ENCODE measurements around the gene NELL2. TPM values are rescaled to one million over a fixed set of nuclear protein-coding genes. Genes with fewer than 3 reads are reported as not detected.

NELL2 gene
- total and polyA plus RNA-seq, 2 donors from 2014 or later: 0.30 to 3.3 TPM

DNA sequence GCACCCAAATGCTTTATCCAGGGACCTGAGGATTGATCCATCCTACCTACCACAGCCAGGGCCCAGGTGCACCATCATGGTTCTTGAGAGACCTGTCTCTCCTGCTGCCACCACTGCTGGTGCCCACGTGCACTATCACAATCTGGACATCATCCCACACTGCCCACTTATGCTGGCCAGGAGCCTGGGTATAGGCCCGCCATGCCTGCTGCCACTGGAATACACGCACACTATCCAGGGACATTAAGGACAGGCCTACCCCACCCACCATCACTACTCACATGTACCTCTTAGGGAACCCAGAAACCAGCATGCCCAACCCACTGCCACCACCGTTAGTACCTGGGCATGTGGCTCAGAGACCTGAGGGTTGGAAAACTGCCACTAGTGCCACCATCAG is 207.7 kb downstream of the NELL2 start:
- no peak overlapping the region for H3K27ac ChIP-seq (ENCODE audit: low read depth in 2 of 2, low read length in 2 of 2)
- H3K9me3 ChIP-seq (ENCODE audit: control insufficient read depth in 2 of 3, insufficient read depth in 1 of 3, low read length in 3 of 3): peaks cover 0 to 3% (median 2%) of the 10 kb centered on the region in 3 donors
- no peak overlapping the region for H3K4me3 ChIP-seq (ENCODE audit: low read length in 3 of 3)
- H3K36me3 ChIP-seq (ENCODE audit: control insufficient read depth in 2 of 3, insufficient read depth in 3 of 3, low read length in 3 of 3): no peaks in the 10 kb centered on the region
- no peak overlapping the region for H3K9ac ChIP-seq (ENCODE audit: low read length in 3 of 3)
- no peaks in the 10 kb centered on the region for H3K4me1 ChIP-seq (ENCODE audit: control insufficient read depth in 2 of 3, insufficient read depth in 2 of 3, low read depth in 1 of 3, low read length in 3 of 3)
- no peak for FAIRE-seq
- TF ChIP-seq, protein P1, sequence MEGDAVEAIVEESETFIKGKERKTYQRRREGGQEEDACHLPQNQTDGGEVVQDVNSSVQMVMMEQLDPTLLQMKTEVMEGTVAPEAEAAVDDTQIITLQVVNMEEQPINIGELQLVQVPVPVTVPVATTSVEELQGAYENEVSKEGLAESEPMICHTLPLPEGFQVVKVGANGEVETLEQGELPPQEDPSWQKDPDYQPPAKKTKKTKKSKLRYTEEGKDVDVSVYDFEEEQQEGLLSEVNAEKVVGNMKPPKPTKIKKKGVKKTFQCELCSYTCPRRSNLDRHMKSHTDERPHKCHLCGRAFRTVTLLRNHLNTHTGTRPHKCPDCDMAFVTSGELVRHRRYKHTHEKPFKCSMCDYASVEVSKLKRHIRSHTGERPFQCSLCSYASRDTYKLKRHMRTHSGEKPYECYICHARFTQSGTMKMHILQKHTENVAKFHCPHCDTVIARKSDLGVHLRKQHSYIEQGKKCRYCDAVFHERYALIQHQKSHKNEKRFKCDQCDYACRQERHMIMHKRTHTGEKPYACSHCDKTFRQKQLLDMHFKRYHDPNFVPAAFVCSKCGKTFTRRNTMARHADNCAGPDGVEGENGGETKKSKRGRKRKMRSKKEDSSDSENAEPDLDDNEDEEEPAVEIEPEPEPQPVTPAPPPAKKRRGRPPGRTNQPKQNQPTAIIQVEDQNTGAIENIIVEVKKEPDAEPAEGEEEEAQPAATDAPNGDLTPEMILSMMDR (IDR thresholded peaks at IDR 0.05; ENCODE audit: borderline replicate concordance, extremely low read depth, insufficient read depth): no peak
- no peak for DNase-seq
- H3K27me3 ChIP-seq (ENCODE audit: control insufficient read depth, insufficient read depth, low read length): no peaks in the 10 kb centered on the region
- intact Hi-C loops (cut with DNase I): no loop called here

DNA sequence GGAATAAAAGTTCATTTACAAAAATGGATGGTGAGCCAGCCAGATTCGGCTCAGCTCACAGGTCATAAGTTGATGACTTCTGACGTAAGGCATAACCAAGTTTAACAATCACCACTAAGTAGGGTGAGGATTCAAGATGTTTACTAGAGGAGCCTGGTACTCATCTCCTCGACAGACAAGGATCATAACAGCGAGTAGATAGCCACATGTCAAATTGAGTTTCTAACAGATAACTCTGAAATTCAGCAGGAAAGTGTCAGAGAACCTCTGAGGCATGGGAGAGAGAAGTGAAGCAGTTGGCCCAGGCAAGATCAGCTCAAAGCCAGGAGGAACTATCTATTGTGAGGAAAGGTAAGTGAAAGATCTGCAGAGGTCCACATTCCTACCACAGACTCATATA is 208.7 kb downstream of the NELL2 start:
- Histone ChIP-seq H3K9me3 (ENCODE audit: control insufficient read depth in 2 of 3, insufficient read depth in 1 of 3, low read length in 3 of 3) (peaks cover 0 to 3% (median 2%) of the 10 kb centered on the region in 3 donors), H3K27ac (ENCODE audit: low read depth in 2 of 2, low read length in 2 of 2) (no peak overlapping the region)

DNA sequence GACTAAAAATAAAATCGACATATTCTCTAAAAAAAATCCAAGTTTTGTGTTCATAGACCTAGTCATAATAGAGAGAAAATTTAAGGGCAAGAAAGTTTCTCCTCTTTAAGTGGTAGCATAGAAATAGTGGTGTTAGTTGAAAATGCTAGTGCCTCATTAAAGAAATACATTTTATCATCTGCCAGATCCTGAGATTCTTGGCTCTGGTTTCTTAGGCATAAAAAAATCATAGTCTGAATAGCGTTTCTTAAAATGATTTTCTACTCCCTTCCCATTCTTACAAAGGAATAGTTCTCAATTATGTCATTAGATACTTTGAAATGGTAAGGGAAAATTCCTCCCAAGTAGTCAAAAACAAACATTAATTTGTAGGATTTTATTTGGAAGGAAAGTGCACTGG is 212.8 kb downstream of the NELL2 start:
- no peak for DNase-seq
- no peaks in the 10 kb centered on the region for H3K4me1 ChIP-seq (ENCODE audit: control insufficient read depth in 2 of 3, insufficient read depth in 2 of 3, low read depth in 1 of 3, low read length in 3 of 3)
- intact Hi-C loops (cut with DNase I): no loop called here
- TF ChIP-seq, protein P1 (IDR thresholded peaks at IDR 0.05; ENCODE audit: borderline replicate concordance, extremely low read depth, insufficient read depth): no peak
- H3K4me3 ChIP-seq (ENCODE audit: low read length in 3 of 3): no peak overlapping the region
- H3K9ac ChIP-seq (ENCODE audit: low read length in 3 of 3): no peak overlapping the region
- H3K9me3 ChIP-seq (ENCODE audit: control insufficient read depth in 2 of 3, insufficient read depth in 1 of 3, low read length in 3 of 3): no peaks in the 10 kb centered on the region
- H3K36me3 ChIP-seq (ENCODE audit: control insufficient read depth in 2 of 3, insufficient read depth in 3 of 3, low read length in 3 of 3): no peaks in the 10 kb centered on the region
- H3K27ac ChIP-seq (ENCODE audit: low read depth in 2 of 2, low read length in 2 of 2): no peak overlapping the region
- H3K27me3 ChIP-seq (ENCODE audit: control insufficient read depth, insufficient read depth, low read length): no peaks in the 10 kb centered on the region
- no peak for FAIRE-seq

More for the DNA sequence above, 208.7 kb downstream of the NELL2 start:
- TF ChIP-seq, protein P1 (IDR thresholded peaks at IDR 0.05; ENCODE audit: borderline replicate concordance, extremely low read depth, insufficient read depth): no peak
- DNase-seq (no peak), FAIRE-seq (no peak)
- H3K36me3 ChIP-seq (ENCODE audit: control insufficient read depth in 2 of 3, insufficient read depth in 3 of 3, low read length in 3 of 3): no peaks in the 10 kb centered on the region
- intact Hi-C loops (cut with DNase I): no loop called here
- no peak overlapping the region for H3K9ac ChIP-seq (ENCODE audit: low read length in 3 of 3)
- no peaks in the 10 kb centered on the region for H3K27me3 ChIP-seq (ENCODE audit: control insufficient read depth, insufficient read depth, low read length)
- H3K4me3 ChIP-seq (ENCODE audit: low read length in 3 of 3): no peak overlapping the region
- H3K4me1 ChIP-seq (ENCODE audit: control insufficient read depth in 2 of 3, insufficient read depth in 2 of 3, low read depth in 1 of 3, low read length in 3 of 3): no peaks in the 10 kb centered on the region

DNA sequence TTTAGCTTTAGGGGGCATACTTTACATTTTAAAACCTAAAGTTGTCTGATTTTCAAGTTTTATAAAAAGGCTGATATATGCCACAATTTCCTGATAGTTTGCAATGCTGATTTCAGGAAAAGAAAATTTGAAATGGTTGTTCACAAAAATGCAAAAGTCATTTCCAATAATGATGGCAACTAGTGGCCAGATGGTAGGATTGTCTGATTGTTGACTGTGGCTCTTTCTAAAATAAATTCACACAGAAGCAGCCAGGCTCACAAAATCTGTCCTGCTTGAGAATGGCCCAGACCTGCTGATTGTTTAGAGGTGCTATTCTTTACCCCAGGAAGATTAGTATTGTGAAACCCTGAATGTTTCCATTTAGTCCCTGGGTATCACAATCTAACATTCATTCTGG is 220.3 kb downstream of the NELL2 start:
- Histone ChIP-seq H3K4me3 (ENCODE audit: low read length in 3 of 3) (no peak overlapping the region), H3K27me3 (ENCODE audit: control insufficient read depth, insufficient read depth, low read length) (no peaks in the 10 kb centered on the region), H3K9me3 (ENCODE audit: control insufficient read depth in 2 of 3, insufficient read depth in 1 of 3, low read length in 3 of 3) (no peaks in the 10 kb centered on the region), H3K36me3 (ENCODE audit: control insufficient read depth in 2 of 3, insufficient read depth in 3 of 3, low read length in 3 of 3) (no peaks in the 10 kb centered on the region), H3K27ac (ENCODE audit: low read depth in 2 of 2, low read length in 2 of 2) (no peak overlapping the region), H3K9ac (ENCODE audit: low read length in 3 of 3) (no peak overlapping the region), H3K4me1 (ENCODE audit: control insufficient read depth in 2 of 3, insufficient read depth in 2 of 3, low read depth in 1 of 3, low read length in 3 of 3) (no peaks in the 10 kb centered on the region)
- intact Hi-C loops (cut with DNase I): no loop called here
- FAIRE-seq (no peak), DNase-seq (no peak)
- TF ChIP-seq, protein P1 (IDR thresholded peaks at IDR 0.05; ENCODE audit: borderline replicate concordance, extremely low read depth, insufficient read depth): no peak
